GM10847 (cell line): ENCODE measurements around the gene BET1L.

Experiments used
- POLR2A ChIP-seq: IDR thresholded peaks from 2 replicates; pipeline ENCODE4 v1.6.1; 2011; ENCODE audit not compliant: insufficient read length; ENCODE audit errors: extremely low read depth

The BET1L gene, protein sequence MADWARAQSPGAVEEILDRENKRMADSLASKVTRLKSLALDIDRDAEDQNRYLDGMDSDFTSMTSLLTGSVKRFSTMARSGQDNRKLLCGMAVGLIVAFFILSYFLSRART

DNA sequence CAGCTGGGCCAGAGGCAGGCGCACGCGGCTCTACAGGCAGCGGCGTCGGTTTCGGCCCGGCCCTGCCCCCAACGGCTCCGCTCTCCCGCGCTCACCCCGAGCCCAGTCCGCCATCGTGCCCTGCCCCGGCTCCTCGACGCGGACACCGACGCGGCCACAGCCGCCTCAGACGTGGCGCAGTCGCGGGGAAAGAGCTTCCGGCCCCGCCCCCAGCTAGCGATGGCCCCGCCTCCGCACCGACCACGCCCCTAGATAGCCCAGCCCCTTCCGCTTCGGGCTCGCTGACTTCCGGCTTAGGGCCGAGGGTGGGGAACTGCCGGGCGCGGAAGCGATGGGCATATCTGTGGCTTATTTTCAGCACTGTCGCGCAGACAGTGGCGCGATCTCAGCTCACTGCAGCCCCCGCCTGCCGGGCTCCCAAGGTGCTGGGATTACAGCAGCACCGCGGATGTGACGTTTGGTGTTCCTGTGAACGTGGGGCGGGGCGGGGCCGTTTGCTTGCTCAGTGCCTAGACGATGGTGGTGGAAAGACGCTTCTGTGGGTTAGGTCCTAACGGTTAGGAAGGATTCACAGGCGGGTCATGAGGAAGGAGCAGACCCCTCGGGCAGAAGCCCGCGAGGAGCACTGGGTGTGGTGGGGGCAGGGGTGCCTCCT lies at the start of gene BET1L, which contains the start of gene RIC8A:
Gene BET1L (minus strand): TSS at position 192 of the 655 bp plus-strand sequence. CDS start 78 bp downstream, at position 114.
Gene RIC8A (plus strand): TSS at position 501 of the 655 bp plus-strand sequence. CDS start 1,147 bp downstream, outside the sequence.
- TF ChIP-seq POLR2A = peak; percentile 82

DNA sequence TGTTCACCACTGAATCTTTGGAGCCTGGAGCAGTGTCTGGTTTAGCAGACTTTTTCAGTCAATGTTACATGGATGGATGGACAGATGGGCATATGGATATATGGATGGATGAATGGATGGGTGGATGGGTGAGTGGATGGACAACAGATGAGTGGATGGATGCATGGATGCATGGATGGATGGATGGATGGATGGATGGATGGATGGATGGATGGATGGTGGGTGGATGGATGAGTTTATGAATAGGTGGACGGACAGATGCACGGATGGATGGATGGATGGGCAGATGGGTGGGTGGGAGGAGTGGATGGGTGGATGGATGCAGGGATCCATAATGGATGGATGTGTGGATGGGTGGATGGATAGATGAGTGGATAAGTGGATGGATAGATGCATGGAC lies 48.6 kb upstream of the BET1L start:
- TF ChIP-seq POLR2A = no peak

DNA sequence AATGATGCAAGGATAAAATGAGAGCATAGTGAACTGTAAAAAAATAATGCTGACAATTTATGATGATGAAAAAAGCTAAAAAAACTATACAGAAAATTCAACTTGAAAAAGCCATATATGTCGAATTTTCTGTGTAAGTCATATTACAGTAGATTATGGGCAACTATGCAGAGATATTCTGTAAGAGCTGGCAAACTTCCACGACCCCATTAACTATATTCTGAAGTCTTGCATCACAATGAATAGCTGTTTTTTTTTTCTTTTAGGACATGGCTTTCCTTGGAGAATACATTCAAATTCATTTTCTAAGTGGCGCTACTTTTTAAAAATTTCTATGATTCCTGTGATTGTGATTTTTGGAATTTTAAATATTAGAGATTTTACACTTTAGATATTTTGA lies 48.0 kb upstream of the BET1L start:
- TF ChIP-seq POLR2A = no peak

DNA sequence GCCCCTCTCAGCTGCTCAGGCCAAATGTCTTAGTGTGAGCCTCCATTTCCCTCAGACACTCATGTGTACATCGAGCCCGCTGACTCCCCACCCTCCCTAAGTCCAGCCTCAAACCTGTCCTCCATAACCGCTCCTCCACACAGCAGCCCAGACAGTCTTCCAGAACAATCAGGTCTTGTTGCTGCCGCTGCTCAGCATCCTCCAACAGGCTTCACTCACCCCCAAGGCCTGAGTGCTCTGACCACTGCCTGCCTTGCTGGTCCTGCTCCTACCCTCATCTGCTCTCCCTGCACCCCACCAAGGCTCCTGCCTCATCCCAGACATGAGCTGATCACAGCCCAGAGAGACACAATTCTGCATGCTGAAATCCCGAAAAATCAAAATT lies 46.7 kb upstream of the BET1L start:
- TF ChIP-seq POLR2A = no peak

DNA sequence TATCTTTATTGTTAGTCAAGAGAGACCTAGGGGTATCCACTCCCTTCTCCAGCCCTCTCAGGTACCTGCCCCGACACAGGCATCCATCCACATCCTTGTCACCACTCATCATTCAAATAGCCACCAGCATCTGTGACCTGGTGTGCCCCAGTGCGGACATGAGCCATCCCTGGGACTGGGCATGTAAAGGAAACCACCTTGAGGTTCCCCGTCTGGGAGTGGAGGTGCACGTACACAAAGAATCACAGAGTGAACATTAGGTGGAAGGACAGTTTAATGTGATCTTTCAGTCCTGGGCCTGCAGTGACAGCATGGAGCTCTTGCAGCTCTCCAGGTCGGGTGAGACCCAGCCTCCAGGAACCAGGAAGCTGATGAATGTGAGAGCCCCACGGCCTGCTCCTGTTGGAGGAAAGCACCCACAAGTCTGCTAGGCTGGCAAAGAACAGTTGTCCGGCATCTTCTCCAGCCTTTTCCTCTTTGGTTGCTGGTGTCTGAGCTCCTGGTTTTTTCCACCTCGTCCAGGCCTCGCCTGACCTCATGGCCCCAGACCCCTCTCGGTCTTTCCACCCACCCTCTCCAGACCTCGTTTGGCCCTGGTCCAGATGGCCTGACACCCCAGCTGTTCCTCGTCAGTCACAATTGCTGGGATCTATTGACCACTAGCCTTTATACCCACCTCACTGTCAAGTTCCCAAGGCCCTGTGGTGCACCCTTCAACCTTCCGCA lies 46.1 kb upstream of the BET1L start:
- no peak for TF ChIP-seq POLR2A

DNA sequence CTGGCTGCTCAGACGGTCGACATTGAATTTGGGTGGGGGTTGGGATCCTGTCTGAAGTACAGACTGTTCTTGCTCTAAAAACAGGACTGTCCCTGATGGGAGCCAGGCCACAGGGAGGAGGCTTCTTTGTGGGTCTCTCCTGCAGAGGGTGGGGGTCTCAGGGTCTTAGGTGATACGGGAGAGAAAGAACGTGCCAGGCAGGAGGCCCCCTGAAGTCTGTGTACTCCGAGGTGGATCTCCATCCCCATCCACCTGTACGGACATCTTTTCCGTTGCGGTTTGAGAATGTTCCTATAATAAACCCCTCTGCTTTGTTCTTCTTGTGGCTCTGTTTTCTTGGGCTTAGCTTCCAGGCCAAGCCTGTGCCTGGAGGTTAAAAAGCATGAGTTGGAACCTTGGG lies 45.5 kb upstream of the BET1L start:
- no peak for TF ChIP-seq POLR2A

DNA sequence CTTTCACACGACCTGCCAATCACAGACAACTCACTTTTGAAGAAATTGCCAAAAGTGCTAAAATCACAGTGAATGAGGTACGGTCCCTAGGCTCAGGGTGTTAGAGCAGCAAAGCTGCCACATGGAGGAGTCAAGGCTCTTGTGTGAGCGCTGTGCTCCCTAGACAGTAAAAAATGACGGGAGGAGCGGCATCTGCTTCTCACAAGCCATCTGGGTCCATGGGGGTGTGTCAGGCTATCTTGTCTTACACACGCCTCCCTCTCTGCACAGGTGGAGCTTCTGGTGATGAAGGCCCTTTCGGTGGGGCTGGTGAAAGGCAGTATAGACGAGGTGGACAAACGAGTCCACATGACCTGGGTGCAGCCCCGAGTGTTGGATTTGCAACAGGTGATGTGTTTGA lies 44.4 kb upstream of the BET1L start:
- TF ChIP-seq POLR2A = no peak

DNA sequence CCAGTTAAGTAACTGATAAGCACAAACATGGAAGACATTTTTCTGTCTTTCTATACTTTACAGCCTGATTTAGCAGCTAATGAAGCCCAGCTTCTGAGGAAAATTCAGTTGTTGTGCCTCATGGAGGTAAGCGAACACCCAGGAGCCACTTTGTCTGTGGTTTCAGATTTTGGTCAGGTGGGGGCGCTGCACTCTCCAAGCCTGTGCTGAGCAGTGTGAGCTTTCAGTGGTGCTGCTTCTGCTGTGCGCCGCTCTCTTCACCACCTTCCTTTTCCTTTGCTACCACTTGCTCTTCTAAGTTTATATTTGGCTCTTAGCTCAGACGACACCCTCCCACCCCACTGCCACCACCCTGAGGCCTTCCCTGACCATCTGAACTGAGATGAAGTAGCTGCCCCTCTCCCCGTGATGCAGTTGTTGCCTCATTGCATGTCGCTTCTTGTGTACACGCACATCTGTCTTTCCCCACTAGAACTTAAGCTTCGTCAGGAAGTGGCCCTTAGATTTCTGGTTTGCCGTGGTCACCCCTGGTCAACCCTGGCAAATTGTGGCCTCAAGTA lies 43.6 kb upstream of the BET1L start:
- TF ChIP-seq POLR2A = no peak

DNA sequence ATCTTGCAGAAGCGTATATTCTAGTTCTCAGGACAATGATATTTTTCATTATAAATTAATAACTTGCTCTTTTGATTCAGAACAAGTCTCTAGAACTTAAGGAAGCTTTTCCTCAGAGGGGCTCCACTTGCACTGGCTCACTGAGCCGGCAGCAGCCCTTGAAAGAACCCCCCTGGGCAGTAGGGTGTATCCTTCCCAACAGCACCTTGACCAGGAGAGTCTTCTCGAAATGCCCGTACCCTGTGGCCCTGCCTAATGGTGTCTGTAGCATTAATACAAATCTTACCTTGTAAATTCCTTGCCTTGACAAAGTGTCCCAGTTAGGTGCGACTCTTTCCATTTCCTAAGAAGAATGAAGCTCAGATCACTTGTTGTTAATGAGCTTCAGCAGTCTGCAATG lies 43.1 kb upstream of the BET1L start:
- TF ChIP-seq POLR2A = no peak

DNA sequence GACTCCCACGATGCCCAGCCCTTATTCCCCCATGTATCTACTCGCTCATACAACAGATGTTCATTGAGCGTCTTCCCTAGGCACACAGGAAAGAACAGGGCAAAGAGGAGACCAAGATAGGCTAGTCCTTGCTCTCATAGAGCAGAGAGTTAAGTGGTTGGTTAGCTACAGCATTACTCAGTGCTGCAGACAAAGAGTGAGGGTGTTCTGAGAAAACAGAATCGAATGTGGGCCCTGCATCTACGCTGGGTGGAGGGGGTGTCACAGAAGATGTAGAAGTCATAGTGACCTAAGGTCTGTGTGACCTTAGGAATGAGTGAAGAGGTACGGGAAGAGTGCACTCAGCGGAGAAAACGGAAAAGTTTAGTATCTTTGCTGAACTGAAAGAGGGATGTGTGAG lies 41.9 kb upstream of the BET1L start:
- no peak for TF ChIP-seq POLR2A

DNA sequence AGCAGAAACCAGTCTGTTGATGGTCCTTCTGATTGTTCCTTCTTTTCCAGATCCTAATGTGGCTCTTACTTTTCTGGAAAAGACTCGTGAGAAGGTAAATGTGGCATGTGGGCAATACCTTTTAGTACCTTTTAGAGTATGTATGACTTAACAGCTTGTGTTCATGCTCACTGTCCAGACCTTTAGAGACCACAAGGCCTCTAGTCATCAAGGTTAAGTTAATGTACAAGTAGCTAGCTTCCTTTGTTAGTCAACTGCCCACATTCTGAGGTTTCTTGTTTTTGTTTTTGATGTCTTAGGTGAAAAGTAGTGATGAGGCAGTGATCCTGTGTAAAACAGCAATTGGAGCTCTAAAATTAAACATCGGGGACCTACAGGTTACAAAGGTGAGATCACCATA lies 37.2 kb upstream of the BET1L start:
- no peak for TF ChIP-seq POLR2A

DNA sequence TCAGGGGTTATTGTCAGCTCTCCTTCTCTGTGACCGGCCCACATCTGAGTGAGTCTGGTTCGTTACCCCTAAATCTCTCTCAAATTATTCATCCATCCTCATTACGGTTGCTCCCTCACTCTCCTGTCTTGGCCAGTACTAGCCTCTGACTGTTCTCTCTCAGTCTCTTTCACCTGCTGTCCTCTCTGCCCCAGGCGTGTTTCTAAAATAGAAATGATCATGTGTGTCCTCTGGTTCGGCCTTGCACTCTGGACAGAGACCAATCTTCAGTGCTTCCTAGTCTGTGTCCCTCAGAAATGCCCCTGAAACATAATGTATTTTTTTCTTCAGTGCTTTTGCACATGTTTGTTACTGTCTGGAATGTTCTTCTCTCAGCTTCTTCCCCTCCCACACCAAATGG lies 34.4 kb upstream of the BET1L start:
- no peak for TF ChIP-seq POLR2A

DNA sequence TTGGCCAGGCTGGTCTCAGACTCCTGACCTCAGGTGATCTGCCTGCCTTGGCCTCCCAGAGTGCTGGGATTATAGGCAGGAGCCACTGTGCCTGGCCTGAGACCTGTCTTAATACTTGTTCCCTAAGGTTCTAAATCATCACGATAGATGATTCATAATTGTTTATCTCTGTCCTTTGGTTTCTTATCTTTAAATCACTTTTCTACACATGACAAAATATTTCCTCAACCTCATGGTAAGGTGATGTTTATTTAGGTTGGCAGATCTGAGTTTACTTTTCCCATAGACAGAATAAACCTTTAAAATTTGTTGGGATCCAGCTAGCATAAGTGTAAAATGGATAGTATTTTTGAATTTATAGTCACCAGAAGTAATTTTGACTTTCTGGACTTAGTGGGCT lies 33.1 kb upstream of the BET1L start:
- TF ChIP-seq POLR2A = no peak

DNA sequence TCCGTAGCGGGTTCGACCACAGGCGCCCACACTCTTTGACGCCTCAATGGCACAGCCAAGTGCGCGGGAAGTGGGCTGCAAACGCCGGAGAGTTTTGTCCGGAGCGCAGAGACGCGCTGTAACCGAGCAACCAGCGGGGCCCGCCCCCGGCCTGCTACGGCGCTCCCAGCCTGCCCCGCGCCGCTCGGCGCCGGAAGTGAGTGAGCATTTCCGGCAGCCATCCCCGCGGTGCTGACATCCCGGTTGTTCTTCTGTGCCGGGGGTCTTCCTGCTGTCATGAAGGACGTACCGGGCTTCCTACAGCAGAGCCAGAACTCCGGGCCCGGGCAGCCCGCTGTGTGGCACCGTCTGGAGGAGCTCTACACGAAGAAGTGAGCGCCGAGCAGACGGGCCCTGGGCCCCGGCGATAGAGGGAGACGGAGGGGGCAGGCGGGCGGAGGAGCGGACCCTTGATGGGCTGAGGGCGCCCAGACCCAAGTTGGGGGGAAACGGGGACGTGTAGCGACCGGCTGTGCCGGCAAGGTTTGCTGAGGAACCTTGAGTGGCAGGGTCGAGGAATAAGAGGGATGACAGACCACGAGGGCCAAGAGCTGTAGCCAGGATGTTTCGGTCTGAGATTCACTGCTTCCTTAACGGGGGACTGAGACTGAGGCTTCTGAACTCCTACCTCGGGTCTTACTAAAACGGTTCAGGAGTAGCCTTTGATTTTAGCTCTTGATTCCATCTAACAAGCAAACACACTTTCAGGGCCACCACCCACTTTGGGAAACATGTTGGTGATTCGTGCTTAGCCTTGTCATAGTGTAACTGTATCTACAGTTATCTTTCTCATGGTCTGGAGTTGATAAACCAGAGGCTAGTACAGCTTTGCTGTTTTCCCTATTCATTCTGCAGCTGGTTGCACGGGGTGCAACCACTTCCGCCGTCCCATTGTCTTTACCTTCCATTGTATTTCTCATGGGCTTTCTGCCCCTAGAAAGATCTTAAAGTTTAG lies 29.9 kb upstream of the BET1L start, which contains the start of gene PSMD13:
Gene PSMD13 (plus strand): TSS at position 203 of the 994 bp plus-strand sequence. CDS start 74 bp downstream, at position 277.
- TF ChIP-seq POLR2A = peak; percentile 66
